IPS DF 4.7 (cell line): ENCODE results near the gene ISCA1.

ENCODE experiments used
- DNase-seq: peaks from one replicate; pipeline ENCODE4 v3.0.0-alpha.2; 2013; ENCODE audit warnings: low spot score; ENCODE audit errors: extremely low read depth

The ISCA1 gene

GRCh38 chr9:86285261-86285660 is 2.9 kb upstream of the ISCA1 start:
- DNase-seq: no peak

GRCh38 chr9:86282979-86283535 is 719 bp upstream of the ISCA1 start:
- no peak for DNase-seq

GRCh38 chr9:86281593-86282076 is 703 bp downstream of the ISCA1 start:
- no peak for DNase-seq

- DNase-seq: no peak
Measured at GRCh38 chr9:86280580-86280979, 1.8 kb downstream of the ISCA1 start.

GRCh38 chr9:86279839-86280238 is 2.5 kb downstream of the ISCA1 start:
- no peak for DNase-seq

GRCh38 chr9:86277072-86277471 is 5.3 kb downstream of the ISCA1 start:
- DNase-seq: no peak

- no peak for DNase-seq
Measured at GRCh38 chr9:86275962-86276361, 6.4 kb downstream of the ISCA1 start.

- DNase-seq: no peak
Measured at GRCh38 chr9:86274821-86275643, 7.3 kb downstream of the ISCA1 start.

- DNase-seq: no peak
Measured at GRCh38 chr9:86272221-86272620, 10.1 kb downstream of the ISCA1 start.

GRCh38 chr9:86263876-86264275 is 18.5 kb downstream of the ISCA1 start:
- DNase-seq: no peak

- DNase-seq: no peak
Measured at GRCh38 chr9:86262492-86262891, 19.8 kb downstream of the ISCA1 start.

GRCh38 chr9:86259557-86259956 is 22.8 kb downstream of the ISCA1 start, which contains the start of gene C9orf153:
C9orf153 (minus strand) TSS chr9:86259657; CDS start chr9:86229603, 30,054 bp downstream.
- no peak for DNase-seq

- no peak for DNase-seq
Measured at GRCh38 chr9:86257391-86257790, 24.9 kb downstream of the ISCA1 start.

- no peak for DNase-seq
Measured at GRCh38 chr9:86256653-86257052, 25.7 kb downstream of the ISCA1 start.

GRCh38 chr9:86253577-86253976 is 28.8 kb downstream of the ISCA1 start:
- DNase-seq: no peak

GRCh38 chr9:86252870-86253269 is 29.5 kb downstream of the ISCA1 start:
- DNase-seq: no peak

- DNase-seq: no peak
Measured at GRCh38 chr9:86250123-86250522, 32.2 kb downstream of the ISCA1 start.

- no peak for DNase-seq
Measured at GRCh38 chr9:86248746-86249145, 33.6 kb downstream of the ISCA1 start.

- DNase-seq: no peak
Measured at GRCh38 chr9:86246752-86247161, 35.6 kb downstream of the ISCA1 start.

GRCh38 chr9:86242071-86242470 is 40.3 kb downstream of the ISCA1 start:
- DNase-seq: no peak

- DNase-seq: no peak
Measured at GRCh38 chr9:86241216-86241615, 41.1 kb downstream of the ISCA1 start.

- DNase-seq: no peak
Measured at GRCh38 chr9:86238861-86239770, 43.2 kb downstream of the ISCA1 start.
